A204.1 (cell line): ENCODE data around the gene S100A9.

ENCODE experiments used
- FAIRE-seq: peaks from 2 replicates; lab custom pipeline; 2012; peaks lifted over from hg19 to GRCh38; lab: Jason Lieb, UNC

The S100A9 gene

DNA sequence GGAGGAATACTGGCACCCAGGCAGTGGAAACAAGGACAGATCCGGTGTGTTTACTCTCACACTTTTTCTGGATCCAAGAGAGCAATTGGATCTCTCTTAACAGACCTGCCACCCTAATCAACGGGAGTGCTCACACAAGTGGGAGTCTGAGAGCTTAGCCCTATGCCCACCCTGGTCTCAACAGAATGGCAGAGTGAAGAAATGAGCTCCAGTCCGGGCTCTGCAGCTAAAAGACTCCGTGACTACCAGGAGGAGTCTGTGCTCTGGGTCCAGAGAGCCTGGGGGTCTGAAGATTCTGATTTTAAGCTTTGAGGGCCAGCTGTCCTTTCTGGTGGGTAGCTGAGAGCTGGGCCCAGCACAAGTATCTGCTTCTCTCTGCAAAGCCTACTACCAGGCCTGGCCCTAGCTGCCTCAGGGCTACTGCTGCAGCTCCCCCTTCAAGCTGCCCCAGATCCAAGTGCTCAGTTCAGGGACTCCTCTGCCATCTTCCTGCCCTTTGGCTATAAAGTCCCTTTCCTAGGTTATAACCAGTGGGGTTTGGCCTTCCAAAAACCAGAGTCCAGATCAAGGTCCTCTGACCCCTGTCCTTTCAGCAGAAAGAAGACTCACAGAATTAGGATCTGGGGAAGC, 3.9 kb downstream of the S100A9 start:
- no peak for FAIRE-seq

DNA sequence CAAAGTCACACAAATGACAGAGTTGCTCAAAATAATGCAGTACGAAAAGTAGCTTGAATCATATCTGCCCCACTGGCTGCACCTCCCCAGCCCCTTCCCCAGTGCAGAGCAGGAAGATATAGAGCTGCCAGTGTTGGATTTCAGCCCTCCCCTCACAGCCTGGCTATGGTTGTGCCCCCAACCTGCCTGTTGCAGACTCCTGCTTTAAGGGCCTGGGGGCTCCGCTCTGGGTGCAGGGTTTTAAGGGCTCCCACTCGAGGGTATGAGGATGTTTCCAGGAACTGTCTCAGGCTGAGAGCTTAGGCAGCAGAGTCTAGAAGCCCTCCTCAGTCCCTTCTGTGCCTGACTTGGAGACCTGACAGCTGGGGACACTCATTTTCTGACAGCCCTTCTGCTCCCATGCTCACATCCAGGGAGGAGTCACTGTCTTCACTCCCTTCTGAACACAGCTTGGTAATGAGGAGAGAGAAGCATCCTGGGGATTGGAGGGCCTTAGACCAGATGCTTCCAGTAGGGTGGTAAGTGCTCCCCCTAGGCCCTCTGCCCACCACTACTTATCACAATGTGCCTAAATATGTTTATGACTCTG, 4.6 kb downstream of the S100A9 start:
- no peak for FAIRE-seq

DNA sequence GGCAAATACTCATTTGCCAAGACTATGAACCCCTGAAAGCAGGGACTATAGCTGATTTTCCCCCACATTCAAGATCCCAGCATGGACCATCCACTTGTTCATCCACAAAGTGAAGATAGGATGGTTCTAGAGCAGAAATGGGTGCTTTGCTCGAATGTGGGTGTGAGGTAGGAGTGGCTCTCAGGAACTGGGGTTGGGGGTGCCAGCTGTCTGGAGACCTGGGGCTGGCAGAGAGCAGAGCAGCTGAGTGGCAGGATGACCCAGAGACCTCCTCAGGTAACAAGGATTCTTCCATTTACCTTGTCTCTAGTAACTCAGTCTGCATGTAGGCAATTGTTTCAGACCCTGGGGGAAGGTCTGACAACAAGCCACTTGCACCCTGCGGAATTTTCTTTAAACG, 6.0 kb downstream of the S100A9 start:
- no peak for FAIRE-seq

DNA sequence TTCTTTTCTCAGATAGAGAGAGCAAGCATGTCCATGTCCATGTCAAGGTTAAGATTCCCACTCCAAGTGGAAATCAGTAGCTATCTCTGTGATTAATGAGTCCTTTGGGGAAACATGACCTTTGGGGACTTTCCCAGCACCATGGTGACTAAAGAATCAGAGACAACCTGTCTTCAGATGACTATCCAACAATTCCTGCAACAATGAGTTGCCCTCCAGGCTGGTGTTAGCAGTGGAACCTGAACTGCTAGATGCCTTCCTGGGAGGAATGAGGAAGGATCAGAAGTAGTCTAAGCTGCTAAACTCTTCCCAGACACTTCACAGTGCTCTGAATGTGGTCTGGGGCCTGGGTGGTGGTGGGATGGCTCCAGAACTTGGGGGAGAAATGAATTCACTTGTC, 6.5 kb downstream of the S100A9 start:
- FAIRE-seq = no peak

DNA sequence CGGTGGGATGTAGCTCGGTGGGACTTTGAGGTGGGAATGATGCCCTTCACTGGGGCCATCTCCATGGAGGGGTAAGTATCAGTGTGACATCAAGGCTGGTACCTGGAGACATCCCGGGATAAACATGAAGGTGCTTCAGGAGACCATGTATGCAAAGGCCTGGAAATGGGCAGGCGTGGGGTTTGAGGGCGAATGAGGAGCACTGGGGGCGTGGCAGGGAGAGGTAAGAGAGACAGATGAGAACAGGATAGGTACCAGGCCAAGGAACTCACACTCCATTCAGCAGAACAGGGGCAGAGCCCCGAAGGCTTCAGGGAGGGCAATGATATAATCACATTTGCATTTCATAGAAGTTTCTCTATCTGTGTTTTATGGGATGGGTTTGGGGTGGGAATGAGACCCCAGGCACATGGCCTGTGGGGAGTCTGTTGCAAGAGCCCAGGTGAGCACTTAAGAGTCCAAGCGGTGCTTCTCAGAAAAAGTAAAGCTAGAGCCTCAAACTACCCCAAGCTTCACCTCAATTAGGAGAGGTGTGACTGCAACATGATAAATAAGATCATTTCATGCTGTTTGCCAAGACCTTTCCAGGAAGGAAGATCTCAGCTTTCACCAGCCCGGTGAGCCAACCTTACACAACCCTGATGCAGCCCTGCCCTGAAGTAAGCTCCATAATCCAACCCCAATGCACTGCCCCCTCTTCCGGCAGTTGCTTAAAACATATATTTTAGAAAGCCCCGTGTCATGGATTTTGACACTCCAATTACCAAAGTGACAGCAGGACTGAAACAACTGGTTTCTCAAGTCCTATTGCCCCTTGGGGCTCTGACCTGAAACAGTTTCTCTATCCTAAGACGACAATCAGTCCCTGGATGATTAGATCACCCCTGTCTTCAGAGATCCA, 7.4 kb downstream of the S100A9 start:
- FAIRE-seq = no peak

DNA sequence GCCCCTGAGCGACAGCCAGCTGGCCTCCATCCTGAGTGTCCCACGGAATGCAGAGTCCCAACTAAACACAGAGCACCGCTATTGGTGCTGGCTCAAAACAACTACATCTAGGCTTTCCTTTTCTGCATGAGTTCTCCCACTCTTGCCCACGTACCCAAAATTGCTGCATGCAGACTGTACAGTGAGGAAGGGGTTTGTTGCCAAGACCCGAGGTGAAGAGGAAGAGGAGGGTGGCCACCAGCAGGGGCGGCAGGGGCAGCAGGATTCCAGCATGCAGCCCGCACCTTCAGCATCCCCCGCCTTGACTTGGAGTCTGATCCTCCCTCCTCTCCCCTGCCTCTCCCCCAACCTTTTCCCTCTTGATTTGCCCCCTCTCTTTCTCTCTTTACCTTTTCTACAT, 8.0 kb downstream of the S100A9 start:
- no peak for FAIRE-seq

DNA sequence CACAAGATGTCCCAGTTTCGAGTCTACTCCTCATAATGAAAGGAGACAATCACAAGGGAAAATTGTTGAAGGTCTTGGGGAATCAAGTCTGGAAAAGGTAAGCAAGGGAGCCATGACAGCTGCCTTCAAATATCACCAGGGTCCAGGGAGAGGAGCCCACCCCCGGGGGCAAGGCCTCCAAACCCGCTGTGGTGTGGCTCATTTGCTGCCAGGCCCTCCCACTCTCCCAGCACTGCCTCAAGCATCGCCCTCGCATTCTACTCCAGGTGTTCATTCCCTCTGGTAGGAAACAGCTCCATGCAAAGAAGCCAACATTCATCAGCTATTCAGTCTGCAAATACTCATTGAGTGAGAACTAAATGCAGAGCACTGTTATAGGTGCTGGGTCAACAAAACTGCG, 8.6 kb downstream of the S100A9 start:
- no peak for FAIRE-seq

DNA sequence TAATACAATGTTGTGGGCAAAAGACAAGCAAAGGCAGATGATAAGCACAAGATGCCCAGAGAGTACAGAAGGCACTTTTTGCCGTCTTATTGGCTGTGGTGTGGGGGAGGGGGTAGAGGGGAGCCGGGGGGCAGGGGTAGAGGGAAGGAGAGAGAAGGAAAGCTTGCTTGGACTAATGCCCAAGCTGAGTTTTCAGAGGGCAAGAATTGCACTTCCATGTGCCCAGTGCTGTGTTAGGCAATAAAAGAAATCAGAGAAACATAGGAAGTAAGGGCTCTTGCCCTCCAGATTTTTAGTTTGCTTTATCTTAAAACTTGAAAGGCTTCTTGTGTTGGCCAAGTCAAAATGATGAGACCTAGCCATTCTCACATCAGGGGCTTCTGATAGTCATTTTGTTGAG, 9.4 kb downstream of the S100A9 start:
- no peak for FAIRE-seq

DNA sequence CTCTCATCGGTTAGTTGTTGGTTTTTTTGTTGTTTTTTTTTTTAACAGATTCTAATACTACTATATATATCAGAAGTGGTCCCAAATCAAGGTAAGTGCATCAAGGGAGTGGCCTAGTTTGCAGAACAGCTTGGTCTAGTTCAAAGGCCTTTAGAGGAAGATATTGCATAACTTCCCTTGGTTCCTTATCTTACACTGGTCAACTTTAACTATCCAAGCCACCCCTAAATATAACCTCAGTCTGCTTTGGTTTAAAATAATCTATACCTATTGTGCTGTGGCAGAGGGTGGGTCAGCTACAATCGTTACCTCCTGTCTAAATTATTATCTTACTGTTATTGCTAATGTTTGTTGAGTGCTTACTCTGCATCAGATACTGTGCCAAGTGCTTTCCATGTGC, 10.8 kb downstream of the S100A9 start:
- no peak for FAIRE-seq

DNA sequence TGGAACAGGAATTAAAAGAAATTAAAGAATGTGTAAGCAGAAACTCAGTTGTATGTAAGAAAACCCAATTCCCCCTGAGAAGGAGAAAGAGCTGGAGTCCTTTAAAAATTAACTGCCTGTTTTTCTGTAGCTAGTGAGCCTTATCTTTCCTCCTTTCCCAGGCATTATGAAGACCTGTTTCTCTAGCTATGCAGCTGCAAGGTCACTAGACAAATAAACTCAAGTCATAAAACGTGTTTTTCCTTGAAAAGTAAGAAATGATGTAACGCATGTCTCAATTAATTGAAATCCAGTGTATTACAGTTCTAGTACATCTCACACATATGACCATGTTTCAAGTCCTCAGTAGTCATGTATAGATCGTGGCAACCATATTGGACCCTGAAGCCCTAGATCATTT, 12.5 kb downstream of the S100A9 start:
- no peak for FAIRE-seq

DNA sequence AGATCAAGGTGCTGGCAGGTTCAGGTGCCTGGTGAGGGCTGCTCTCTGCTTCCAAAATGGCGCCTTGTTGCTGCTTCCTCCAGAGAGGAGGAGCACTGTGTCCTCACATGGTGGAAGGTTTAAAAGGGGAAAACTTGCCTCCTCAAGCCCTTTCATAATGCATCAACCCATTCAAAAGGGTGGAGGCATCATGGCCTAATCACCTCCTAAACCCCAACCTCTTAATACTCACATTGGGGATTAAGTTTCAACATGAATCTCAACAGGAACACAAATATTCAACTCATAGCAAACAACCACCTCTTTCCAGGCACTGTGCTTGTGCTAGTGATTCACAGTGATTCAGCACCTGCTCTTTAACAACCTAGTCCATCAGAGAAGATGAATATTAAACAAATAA, 13.6 kb downstream of the S100A9 start:
- no peak for FAIRE-seq

DNA sequence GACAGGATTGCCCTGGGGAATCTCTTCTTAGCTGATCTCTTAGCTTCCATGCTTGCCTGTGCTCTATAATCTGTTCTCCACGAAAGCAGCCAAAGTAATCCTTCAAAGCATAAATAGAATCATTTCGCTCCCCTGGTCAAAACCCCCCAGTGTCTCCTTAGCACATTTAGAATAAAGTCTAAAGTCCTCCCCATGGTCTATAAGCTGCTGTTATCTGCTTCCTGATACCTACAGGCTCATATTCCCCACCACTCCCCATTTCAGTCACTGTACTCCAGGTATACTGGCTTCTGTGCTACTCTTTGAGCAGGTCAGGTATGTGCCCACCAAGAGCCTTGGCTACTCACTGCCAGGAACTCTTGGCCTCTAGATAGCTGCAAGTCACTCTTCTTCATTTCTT, 14.9 kb downstream of the S100A9 start:
- no peak for FAIRE-seq

DNA sequence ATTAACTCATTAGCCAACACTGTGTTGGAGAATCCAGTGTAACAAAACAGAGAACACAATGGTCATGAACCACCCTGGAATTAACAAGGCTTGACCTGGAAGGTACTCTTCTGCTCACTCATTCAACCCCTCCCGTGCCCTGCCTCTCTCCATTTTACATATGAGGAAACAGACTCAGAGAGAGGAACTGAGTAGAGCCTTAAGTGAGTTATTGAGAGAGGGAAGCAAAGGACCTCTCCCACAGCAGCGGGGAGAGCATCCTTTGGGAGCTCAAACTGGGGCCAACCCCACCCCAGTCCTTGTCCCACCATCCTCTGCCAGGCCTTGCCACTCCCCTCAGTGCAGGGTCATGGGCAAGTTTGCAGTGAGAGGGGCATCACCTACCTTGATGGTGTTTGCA, 16.4 kb downstream of the S100A9 start:
- no peak for FAIRE-seq

DNA sequence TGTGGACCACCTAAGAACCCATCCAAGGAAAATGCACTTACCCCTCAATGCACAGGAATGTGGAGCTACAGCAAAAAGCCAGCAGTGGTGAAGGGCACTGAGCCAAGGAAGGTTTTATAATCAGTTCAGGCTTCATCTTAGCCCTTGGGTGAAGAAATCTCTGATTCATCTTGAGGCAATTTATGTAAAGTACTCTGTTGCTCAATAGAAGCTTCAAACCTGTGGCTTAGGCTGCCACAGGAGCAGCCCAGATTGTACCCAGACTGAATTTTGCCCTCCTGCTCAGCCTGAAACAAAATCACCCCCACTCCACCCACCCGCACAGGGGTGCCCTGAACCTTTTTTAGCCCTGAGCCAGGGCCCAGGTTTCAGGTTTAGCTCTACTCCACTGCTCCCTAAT, 17.9 kb downstream of the S100A9 start, which contains the start of gene S100A12:
Gene S100A12, minus strand, starts transcription at position 111 of the 400 bp plus-strand sequence. CDS start 1,029 bp downstream, outside the sequence.
- no peak for FAIRE-seq

DNA sequence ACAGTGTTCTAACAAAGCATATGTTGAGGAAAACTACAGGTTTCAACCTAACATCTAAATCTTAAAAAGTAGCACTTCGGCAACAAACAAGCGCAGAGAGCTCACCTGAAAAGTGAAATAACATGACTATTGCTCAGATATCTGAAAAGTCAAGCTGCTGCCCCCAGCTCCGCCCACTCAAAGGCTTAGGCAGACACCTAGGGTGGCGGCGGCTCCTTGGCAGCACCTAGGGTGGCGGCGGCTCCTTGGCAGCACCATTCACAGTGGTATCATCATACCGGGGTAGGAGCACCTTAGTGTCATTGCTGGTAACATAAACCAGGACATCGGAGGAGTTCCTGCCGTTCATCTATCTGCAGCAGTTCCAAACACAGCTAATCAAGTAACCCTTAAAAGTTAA, 21.9 kb downstream of the S100A9 start:
- no peak for FAIRE-seq

DNA sequence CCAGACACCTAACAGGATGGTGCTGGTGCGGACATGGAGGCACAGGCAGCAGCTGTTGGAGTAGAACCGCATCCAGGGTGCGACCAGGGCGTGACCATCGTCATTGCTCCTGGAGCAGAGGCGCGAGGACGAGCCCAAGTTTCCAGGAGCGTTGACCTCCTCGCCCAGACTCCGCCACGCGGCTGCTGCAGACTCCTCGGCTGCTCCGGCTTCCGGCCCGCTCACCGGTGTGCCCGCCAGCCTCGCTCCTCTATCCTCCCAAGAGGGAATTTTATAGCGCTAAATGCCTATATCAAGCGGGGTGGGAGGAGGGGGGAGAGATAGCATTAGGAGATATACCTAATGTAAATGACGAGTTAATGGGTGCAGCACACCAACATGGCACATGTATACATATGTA, 23.1 kb downstream of the S100A9 start:
- FAIRE-seq = no peak

DNA sequence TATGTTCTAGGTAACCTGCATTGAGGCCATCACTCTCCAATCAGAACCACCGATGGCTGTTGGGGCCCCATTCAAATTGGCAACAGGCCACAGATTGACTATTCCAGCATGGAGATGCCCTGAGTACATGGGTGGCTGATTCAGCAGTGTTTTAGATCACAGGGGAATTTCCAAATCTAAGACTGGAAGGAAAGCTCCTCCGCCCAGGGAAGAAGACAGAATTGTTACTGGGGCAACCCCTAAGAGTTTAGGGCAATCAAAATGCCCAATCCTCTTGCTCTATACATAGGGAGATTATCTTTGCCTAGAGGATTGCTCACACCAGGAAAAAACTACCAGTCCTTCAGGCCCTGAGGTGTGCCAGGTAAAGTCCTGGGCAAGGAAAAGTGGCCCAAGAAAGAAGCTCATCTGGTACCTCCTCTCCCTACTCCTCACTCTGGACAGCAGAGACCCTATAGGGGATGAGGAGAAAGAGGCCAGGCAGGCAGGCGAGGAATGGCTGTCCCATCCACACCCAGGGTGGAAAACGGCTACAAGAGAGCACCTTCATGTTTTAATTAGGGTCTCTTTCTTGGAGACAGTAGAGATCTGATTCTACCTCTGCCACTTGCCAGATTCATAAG, 27.4 kb downstream of the S100A9 start:
- FAIRE-seq = no peak

DNA sequence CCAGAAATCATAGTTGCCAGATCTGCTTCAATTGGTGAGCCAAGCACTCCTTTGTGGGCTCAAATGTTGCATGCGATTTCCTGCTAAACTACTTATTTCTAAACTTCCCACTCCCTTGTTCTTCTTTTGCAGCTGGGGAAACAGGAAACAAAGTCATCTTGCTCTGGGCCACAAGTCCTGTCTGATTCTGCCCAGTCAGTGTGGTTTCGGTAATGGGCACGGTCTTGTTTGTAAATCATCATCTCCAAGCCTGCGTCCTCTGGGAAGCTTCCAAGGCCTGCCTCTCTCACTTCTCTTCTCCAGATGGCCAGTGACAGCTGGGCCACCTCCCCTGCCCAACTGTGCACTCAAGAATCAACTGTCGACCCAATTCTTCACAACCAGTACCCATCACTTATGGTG, 28.8 kb downstream of the S100A9 start:
- FAIRE-seq = no peak

DNA sequence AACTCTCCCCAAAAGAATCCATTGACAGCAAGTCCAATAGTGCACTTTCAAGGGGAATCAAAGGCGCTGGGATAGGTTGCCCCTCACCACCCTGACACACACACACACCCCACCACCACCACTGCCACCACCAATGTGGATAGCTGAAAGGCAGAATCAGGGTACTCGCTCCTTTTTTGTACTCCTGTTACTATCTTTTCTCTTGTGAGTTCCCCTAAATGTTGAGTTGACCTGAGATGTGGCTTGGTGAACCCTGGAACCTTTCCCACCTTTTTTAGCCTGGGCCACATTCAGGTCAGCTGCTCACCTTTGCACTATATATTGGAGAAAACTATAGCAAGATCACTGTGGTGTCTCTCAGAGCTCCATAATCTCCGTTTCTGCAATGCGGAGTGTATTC, 29.3 kb downstream of the S100A9 start:
- FAIRE-seq = no peak

DNA sequence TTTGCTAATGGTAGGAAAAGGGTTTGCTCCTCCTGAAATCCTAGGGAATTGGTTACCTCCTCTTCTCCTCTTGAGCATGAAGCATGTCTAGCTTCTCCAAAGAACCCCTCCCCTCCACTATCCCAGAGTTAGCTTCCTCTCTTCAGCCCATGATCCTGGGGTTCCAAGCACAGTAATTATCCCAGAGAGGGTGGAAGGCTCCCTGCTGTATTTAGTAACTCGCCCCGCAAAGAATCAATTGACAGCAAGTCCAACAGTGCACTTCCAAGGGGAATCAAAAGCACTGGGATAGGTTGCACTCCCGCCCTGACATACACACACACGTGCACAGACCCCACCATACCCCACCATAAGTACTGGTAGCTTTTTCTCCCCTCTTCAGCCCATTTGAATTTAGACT, 30.1 kb downstream of the S100A9 start:
- no peak for FAIRE-seq

DNA sequence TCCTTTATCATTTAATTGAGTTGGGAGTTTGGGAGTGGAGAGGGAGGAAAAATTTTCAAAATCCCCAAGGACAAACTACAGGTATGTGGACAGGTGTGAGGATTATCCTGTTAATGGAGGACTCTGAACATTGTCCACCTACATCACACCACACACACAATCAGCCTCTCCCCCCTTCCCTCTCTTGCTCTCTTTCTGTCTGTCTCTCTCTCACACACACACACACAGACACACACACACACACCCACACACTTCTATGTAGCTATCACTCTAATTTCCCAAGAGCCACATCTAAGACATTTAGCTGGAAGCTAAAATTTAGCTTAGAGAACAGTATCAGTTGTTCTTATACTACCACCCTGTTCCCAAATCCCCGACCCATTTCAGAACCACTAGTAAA, 31.7 kb downstream of the S100A9 start:
- no peak for FAIRE-seq

DNA sequence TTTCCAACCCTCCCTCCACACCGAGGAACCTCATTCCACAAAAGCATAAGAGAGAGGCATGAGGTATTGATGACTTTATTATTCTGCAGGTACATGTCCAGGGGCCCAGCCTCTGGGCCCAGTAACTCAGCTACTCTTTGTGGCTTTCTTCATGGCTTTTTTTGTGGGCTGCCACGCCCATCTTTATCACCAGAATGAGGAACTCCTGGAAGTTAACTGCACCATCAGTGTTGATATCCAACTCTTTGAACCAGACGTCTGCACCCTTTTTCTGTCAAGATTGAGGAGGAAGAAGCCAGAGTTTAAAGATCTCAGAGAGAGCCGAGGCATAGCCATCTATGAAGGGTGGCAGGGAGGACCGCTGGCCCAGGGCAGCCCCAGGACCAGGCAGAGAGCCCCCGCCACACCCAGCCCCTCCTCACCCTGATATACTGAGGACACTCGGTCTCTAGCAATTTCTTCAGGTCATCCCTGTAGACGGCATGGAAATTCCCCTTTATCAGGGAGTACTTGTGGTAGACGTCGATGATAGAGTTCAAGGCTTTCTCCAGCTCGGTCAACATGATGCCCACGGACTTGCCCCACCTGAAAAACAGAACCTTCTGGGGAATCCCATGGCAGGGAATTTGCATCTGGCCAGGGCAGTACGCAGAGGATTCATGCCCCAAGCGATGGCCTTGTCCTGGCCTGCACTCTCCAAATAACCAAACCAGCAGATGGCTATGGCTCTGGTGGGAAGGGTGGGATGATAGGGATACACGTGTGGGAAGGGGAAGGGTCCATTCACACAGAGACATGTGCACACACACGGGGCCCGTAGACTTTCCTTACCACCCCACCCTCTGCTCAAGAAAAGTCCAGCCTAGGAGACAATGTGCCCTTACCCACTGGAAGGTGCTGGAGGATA, 32.6 kb downstream of the S100A9 start:
- FAIRE-seq = no peak
